Midbrain (tissue), 1 donor: ENCODE measurements around the gene SLC12A6.
"Not testable (repeated sequence)": the region's sequence is repeated elsewhere in the genome, so short reads cannot be mapped to it uniquely, and the experiment has no call there.

Experiments
- DNase-seq: peaks from one replicate; lab custom pipeline; 2025; lab: John Stamatoyannopoulos, UW

SLC12A6 gene

DNA sequence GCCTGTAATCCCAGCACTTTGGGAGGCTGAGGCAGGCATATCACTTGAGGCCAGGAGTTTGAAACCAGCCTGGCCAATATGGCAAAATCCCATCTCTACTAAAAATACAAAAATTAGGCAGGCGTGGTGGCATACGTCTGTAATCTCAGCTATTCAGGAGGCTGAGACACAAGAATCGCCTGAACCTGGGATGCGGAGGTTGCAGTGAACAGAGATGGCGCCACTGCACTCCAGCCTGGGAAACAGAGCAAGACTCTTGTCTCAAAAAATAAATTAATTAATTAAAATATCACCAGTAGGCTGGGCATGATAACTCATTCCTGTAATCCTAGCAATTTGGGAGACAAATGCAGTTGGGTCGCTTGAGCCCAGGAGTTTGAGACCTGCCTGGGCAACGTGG is 144.3 kb downstream of the SLC12A6 start:
- not testable (repeated sequence) for DNase-seq

DNA sequence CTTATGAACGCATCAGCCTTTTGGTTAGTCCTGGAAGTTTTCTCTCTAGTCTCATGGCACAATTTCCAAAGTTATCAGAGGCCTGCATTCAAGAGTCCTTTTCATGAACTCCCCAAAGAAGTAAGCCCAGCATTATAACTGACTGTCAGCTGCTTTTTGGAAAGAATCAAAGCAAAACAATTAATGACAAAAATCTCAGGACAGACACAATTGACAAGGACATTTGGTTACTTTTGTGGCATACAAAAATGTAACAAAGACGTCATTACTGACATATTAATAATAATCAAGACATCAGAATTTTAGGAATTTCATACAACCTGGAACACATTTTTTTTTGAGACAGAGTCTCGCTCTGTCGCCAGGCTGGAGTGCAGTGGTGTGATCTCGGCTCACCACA is 148.9 kb downstream of the SLC12A6 start:
- DNase-seq, result no peak

DNA sequence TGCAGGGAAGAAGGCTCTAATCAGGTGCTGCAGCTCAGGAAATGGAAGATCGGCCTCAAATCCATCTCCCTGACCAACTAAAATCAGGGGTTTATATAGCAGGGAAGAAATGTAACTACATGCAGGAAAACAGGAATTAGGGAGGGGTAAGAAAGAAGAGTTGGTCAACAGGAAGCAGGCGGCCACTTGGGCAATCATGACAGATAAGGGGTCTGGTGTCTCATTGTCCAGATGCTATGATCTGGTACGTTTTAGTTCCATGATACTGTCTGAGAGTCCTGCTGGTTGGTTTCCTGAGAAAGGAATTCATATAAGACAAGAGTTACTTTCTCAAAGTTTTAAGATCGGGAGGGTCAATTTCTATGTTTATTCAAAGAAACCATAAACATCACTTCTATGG is 151.9 kb downstream of the SLC12A6 start:
- no peak for DNase-seq

DNA sequence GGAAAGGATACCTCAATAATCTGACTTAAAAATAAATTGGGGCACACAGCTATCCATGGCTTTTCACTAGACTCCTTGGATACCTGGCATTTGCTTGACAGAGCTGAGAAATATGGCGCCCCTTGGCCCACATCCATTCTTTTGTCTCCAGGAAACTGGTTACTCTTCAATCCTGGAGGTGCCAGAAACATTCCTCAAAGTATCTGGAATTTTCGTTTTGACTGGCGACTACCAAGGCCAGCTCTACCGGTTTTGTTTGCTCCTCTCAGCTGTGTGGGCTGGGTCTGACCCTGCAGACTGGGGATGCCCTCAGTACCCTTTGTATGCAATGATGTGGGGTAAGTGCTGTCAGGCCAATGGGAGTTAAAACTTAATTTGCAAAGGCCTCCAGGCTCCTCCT is 154.6 kb downstream of the SLC12A6 start:
- peak; percentile 8 for DNase-seq
